ENCODE results near the gene ZXDC.

- no peak for TF ChIP-seq CTCF (IDR thresholded peaks at IDR 0.05)
- no peak for TF ChIP-seq POLR2AphosphoS5 (IDR thresholded peaks at IDR 0.05)
- TF ChIP-seq POLR2A (IDR thresholded peaks at IDR 0.05): no peak
Observed at GRCh38 chr3:126438186-126438585, 37.5 kb downstream of the ZXDC start.
